ENCODE measurements around the gene OTUD7B.

DNA sequence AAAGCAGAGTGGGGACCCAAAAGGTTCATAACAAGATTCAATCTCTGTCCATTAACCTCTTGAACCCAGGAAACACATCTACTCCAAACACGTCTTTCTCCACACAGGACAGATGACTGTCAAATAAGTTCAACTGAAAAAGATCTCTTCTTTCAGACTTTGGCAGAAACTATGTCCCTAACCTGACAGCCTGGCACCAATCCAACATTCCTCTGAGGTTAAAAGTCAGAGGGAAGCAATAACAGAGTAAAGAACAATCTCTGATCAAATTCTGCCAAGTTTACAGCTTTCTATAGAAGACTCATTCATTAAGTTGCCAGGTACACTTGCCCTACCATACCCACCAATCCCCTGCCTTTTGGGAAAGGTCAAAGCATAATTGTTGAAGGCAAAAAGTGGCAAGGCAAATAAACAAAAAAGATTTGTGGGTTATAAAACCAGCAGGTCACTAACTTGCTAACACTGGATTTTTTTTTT, 31.9 kb downstream of the OTUD7B start:
- TF ChIP-seq, protein P1, sequence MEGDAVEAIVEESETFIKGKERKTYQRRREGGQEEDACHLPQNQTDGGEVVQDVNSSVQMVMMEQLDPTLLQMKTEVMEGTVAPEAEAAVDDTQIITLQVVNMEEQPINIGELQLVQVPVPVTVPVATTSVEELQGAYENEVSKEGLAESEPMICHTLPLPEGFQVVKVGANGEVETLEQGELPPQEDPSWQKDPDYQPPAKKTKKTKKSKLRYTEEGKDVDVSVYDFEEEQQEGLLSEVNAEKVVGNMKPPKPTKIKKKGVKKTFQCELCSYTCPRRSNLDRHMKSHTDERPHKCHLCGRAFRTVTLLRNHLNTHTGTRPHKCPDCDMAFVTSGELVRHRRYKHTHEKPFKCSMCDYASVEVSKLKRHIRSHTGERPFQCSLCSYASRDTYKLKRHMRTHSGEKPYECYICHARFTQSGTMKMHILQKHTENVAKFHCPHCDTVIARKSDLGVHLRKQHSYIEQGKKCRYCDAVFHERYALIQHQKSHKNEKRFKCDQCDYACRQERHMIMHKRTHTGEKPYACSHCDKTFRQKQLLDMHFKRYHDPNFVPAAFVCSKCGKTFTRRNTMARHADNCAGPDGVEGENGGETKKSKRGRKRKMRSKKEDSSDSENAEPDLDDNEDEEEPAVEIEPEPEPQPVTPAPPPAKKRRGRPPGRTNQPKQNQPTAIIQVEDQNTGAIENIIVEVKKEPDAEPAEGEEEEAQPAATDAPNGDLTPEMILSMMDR (IDR thresholded peaks at IDR 0.05): no peak
- TF ChIP-seq POLR2AphosphoS5 (IDR thresholded peaks at IDR 0.05): no peak
